ENCODE measurements around the gene DICER1. TPM values are rescaled to one million over a fixed set of nuclear protein-coding genes. Genes with fewer than 3 reads are reported as not detected.

The DICER1 gene
- total RNA-seq, 4 donors from 2014 or later, result 43.9 to 72.2 (median 58.4) TPM

DNA sequence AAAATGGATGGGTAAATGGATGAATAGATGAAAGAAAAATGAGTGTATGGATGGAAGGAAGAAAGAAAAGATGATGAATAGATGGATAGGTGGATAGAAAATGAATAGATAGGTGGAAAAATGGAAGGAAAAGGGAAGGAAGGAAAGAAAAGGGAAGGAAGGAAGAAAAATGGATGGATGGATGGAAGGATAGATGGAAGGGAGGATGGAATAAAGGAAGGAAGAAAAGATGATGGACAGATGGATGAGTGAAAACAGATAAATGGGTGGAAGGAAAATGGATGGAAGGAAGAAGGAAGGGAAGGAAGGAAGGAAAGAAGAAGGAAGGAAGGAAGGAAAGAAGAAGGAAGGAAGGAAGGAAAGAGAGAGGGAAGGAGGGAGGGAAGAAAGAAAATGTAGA lies 107.4 kb downstream of the DICER1 start:
- Histone ChIP-seq H3K9me3 (no peaks in the 10 kb centered on the region), H3K36me3 (no peaks in the 10 kb centered on the region), H3K27me3 (no peaks in the 10 kb centered on the region), H3K27ac (replicated peaks in 1 of 4) (no peak overlapping the region), H3K4me1 (peaks cover 0 to 12% (median 9%) of the 10 kb centered on the region in 4 donors), H3K4me3 (no peak overlapping the region)
- DNase-seq (ENCODE audit: extremely low spot score), result no peak
- no peak for TF ChIP-seq EP300 (IDR thresholded peaks at IDR 0.05)
- TF ChIP-seq POLR2A (IDR thresholded peaks at IDR 0.05; ENCODE audit: low read depth), result no peak
- TF ChIP-seq POLR2AphosphoS5 (IDR thresholded peaks at IDR 0.05), result no peak
- no peak for TF ChIP-seq CTCF (IDR thresholded peaks at IDR 0.05)
- intact Hi-C loops (cut with DNase I), result no loop called here

DNA sequence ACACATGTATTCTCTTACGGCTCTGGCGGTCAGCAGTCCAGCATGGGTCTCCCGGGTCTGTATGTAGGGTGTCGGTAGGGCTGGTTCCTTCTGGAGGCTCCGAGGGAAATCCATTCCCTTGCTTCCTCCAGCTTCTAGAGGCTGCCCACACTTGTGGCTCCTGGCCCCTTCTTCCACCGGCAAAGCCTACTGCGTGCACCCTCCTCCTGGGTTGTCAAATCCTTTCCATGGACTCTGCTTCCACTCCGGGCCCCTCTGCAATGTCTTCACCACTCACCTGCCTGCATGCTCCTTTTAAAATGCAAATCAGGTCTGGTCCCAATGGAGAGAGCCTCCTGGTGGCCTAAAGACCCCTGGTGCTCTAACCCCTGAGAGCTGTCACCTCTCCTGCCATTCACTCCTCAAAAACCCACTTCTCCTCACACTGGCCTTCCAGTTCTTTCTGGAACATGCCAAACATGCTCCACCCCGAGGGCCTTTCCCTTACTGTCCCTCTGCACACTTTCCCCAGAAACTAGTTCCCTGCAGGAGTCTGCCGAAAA lies 108.5 kb downstream of the DICER1 start:
- 93% methylated on average over 10 of the region's 10 CpGs for WGBS
- no peak for TF ChIP-seq EP300 (IDR thresholded peaks at IDR 0.05)
- no peak for TF ChIP-seq CTCF (IDR thresholded peaks at IDR 0.05)
- no peak for TF ChIP-seq POLR2A (IDR thresholded peaks at IDR 0.05; ENCODE audit: low read depth)
- Histone ChIP-seq H3K4me1 (peaks cover 0 to 12% (median 9%) of the 10 kb centered on the region in 4 donors), H3K27ac (replicated peaks in 1 of 4) (no peak overlapping the region), H3K36me3 (no peaks in the 10 kb centered on the region), H3K4me3 (no peak overlapping the region), H3K27me3 (no peaks in the 10 kb centered on the region), H3K9me3 (no peaks in the 10 kb centered on the region)
- DNase-seq (ENCODE audit: extremely low spot score), result no peak
- intact Hi-C loops (cut with DNase I), result no loop called here

DNA sequence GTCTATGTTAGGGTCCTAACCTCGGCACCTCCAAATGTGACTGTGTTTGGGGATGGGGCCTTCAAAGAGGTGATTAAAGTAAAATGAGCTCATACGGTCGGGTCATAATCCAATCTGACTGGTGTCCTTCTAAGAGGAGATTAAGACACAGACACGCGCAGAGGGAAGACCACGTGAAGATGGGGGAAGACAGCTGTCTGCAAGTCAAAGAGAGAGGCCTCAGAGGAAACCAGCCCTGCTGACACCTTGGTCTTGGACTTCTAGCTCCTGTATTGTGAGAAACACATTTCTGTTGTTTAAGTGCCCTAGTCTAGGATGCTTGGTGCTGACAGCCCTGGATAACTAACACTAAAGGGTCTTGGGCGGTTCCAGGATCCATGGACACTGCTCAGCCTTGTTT lies 109.6 kb downstream of the DICER1 start:
- Histone ChIP-seq H3K36me3 (no peaks in the 10 kb centered on the region), H3K4me1 (peaks cover 0 to 12% (median 9%) of the 10 kb centered on the region in 4 donors), H3K4me3 (no peak overlapping the region), H3K27me3 (no peaks in the 10 kb centered on the region), H3K9me3 (no peaks in the 10 kb centered on the region), H3K27ac (replicated peaks in 1 of 4) (peak overlapping the region in 1 of 4 donors; percentile 22)
- no peak for DNase-seq (ENCODE audit: extremely low spot score)
- TF ChIP-seq POLR2A (IDR thresholded peaks at IDR 0.05; ENCODE audit: low read depth) (no peak), EP300 (IDR thresholded peaks at IDR 0.05) (no peak), CTCF (IDR thresholded peaks at IDR 0.05) (no peak), POLR2AphosphoS5 (IDR thresholded peaks at IDR 0.05) (no peak)
- intact Hi-C loops (cut with DNase I), result no loop called here
- WGBS, result 97% methylated on average over 7 of the region's 7 CpGs

GRCh38 chr14:95046711-95047681 lies 110.3 kb downstream of the DICER1 start:
- H3K27me3 ChIP-seq, result no peaks in the 10 kb centered on the region
- H3K9me3 ChIP-seq, result no peaks in the 10 kb centered on the region
- intact Hi-C loops (cut with DNase I), result no loop called here
- DNase-seq (ENCODE audit: extremely low spot score), result no peak
- H3K36me3 ChIP-seq, result no peaks in the 10 kb centered on the region
- H3K4me1 ChIP-seq, result peaks cover 0 to 12% (median 9%) of the 10 kb centered on the region in 4 donors
- no peak overlapping the region for H3K4me3 ChIP-seq
- WGBS, result 68% methylated on average over 23 of the region's 28 CpGs
- TF ChIP-seq EP300 (IDR thresholded peaks at IDR 0.05) (peak; percentile 29), POLR2AphosphoS5 (IDR thresholded peaks at IDR 0.05) (no peak), CTCF (IDR thresholded peaks at IDR 0.05) (no peak), POLR2A (IDR thresholded peaks at IDR 0.05; ENCODE audit: low read depth) (no peak)
- H3K27ac ChIP-seq (replicated peaks in 1 of 4), result no peak overlapping the region

All from esophagus muscularis mucosa (tissue), 4 donors.